Breast epithelium (tissue), 3 donors: ENCODE results near the gene LIPC.

ENCODE experiments used
- POLR2A ChIP-seq: fragments of 450-650 bp; IDR thresholded peaks from one replicate; pipeline ENCODE4 v1.6.1; 2016; ENCODE audit warnings: antibody characterized with exemption, mild to moderate bottlenecking, moderate library complexity
- POLR2AphosphoS5 ChIP-seq, 3 donors: sonication (generic); formaldehyde crosslinking; IDR thresholded peaks; one replicate each; pipeline ENCODE4 v1.6.1; 2017; ENCODE audit warnings: antibody characterized with exemption in 3 of 3
- TF ChIP-seq, protein P1 (sequence below), 3 donors: fragments of 450-650 bp; IDR thresholded peaks; one replicate each; pipeline ENCODE4 v1.5.1; 2016 to 2017; ENCODE audit warnings: antibody characterized with exemption in 3 of 3, mild to moderate bottlenecking in 3 of 3, moderate library complexity in 3 of 3

DNA sequence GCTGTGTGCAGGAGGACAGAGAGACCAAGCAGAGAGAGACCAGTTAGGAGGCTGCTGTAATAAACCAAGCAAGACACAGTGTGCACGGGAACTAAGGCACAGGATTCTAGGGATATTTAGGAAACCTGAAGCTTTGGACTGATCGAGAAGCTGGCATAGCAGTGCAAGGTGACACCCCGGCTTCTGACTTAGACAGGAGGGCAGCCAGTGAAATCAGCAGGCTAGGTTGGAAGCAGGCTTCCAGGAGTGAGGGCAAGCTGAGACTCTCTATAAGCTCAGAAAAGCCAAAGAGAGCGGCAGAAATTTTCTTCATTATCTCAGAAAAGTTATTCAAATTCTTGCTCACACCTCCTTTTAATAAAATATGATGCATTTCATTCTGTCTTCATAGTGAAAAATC, 104.6 kb downstream of the LIPC start:
- TF ChIP-seq, protein P1, sequence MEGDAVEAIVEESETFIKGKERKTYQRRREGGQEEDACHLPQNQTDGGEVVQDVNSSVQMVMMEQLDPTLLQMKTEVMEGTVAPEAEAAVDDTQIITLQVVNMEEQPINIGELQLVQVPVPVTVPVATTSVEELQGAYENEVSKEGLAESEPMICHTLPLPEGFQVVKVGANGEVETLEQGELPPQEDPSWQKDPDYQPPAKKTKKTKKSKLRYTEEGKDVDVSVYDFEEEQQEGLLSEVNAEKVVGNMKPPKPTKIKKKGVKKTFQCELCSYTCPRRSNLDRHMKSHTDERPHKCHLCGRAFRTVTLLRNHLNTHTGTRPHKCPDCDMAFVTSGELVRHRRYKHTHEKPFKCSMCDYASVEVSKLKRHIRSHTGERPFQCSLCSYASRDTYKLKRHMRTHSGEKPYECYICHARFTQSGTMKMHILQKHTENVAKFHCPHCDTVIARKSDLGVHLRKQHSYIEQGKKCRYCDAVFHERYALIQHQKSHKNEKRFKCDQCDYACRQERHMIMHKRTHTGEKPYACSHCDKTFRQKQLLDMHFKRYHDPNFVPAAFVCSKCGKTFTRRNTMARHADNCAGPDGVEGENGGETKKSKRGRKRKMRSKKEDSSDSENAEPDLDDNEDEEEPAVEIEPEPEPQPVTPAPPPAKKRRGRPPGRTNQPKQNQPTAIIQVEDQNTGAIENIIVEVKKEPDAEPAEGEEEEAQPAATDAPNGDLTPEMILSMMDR (IDR thresholded peaks at IDR 0.05) = no peak
- no peak for TF ChIP-seq POLR2A
- TF ChIP-seq POLR2AphosphoS5 (IDR thresholded peaks at IDR 0.05) = no peak
